ENCODE measurements around the gene PTRH1.

PTRH1 gene

GRCh38 chr9:127724012-127724411 is 8.5 kb upstream of the PTRH1 start:
- intact Hi-C loops (cut with DNase I): no loop called here
- no peak for DNase-seq

DNA sequence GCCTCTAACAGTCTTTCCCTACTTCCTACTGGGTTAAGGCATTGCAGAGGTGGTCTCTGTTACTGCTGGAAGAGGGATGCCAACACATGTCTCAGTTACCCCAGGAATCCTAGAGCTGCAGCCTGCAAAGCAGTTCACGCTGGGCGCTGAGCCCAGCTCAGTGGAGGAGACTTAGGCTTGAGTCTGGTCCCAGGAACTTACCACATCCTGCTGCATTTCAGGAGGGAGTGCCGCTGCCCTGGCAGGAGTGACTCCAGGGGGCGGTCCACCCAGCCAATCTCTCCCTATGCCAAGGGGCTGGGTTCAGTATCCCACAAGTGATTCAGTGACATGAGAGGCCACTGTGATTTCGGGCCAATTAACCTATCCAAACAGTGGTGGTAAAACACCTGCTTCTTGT is 8.0 kb upstream of the PTRH1 start:
- DNase-seq: no peak
- intact Hi-C loops (cut with DNase I): no loop called here

- intact Hi-C loops (cut with DNase I): no loop called here
- DNase-seq: no peak
Measured at GRCh38 chr9:127723013-127723412, 7.5 kb upstream of the PTRH1 start.

GRCh38 chr9:127722055-127722745 is 6.7 kb upstream of the PTRH1 start:
- no peak for DNase-seq
- intact Hi-C loops (cut with DNase I): no loop called here

- intact Hi-C loops (cut with DNase I): no loop called here
- DNase-seq: peak in 29 of 42 donors; percentile 23 to 80 (median 41)
Measured at GRCh38 chr9:127721391-127721821, 5.9 kb upstream of the PTRH1 start.

DNA sequence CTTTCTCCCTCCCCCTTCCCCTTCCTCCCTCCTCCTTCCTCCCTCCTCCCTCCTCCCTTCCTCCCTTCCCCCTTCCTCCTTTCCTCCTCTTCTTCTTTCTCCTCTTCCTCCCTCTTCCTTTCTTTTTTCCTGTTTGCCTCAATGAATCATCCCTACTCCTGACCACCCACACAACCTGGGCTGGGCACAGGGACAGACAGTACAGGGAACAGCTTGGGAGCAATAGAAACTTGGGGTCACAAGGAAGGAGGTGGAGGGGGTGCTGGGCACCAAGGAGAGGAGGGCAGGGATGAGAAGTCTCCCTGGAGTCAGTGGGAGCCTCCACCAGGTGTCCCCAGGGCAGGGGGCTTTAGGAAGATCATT is 5.4 kb upstream of the PTRH1 start:
- no peak for DNase-seq
- intact Hi-C loops (cut with DNase I): no loop called here

DNA sequence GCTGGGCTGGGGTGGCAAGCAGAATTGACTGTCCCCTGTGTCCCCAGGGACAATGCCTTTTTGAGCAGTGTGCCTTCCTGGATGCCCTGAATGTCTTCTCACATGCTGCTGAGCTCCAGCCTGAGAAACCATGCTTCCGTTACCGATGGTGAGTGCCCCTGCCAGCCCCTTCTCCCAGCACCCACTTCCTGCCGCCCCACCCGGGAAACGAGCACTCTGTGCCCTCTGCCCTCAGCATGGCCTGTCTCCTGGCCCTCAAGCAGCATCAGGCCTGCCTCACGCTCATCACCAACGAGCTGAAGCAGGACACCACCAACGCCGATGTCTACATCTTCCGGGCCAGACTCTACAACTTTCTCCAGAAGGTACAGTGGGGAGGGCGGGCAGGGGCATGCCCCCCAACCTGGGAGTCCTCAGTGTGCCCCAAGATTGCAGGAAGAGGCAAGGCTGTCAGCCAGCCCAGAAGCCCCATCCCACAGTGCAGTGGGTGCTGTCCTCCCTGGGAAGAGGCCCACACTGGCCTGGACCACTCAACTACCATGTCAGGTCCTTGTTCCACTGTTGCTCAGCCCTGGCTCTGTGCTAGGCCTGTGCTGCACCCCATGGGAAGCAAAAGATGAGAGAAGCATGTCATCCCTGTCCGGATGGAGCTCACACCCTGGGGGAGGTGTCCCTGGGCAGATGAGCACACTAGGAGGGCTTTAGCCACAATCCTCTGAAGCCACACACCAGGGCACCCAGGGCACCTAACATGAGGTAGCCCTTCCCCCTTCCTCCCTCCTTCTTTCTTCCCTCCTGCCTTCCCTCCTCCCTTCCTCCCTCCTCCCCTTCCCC is 4.8 kb upstream of the PTRH1 start:
- no peak for DNase-seq
- intact Hi-C loops (cut with DNase I): no loop called here

GRCh38 chr9:127717766-127718165 is 2.3 kb upstream of the PTRH1 start:
- intact Hi-C loops (cut with DNase I): loop anchor here (5.0 kb wide), 1 partner anchor 105 kb away; the partner anchor contains the start of gene STXBP1
- DNase-seq: peak in 5 of 42 donors; percentile 24 to 56 (median 45)

GRCh38 chr9:127716412-127716811 is 949 bp upstream of the PTRH1 start:
- no peak for DNase-seq
- intact Hi-C loops (cut with DNase I): loop anchor here (5.0 kb wide), 1 partner anchor 104 kb away; the partner anchor contains the start of gene STXBP1

DNA sequence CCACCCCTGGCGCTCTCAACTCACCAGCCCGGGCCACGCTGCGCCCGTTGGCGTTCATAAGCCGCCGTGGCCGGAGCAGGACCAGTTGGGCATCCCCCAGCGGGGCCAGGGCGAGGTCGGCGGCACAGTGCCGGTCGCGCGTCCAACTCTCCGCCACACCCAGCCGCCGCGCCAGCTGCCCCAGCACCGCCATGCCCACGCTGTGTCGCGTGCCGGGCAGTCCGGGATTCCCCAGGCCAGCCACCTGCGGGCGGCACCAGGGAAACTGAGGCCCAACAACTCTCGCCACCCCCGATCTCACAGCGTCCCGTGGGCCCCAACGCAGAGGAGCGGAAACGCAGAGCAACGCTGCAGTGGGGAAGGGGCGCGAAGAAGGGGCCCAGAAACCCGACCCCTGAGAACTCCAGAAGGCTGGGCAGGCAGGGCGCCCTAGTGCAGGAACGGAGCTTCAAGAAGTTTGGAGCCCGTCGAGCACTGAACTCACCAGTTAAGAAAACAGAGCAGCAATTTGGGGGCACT is 453 bp downstream of the PTRH1 start:
- intact Hi-C loops (cut with DNase I): loop anchor here (5.0 kb wide), 1 partner anchor 103 kb away; the partner anchor contains the start of gene STXBP1
- peak in 1 of 42 donors; percentile 23 for DNase-seq

- intact Hi-C loops (cut with DNase I): no loop called here
- DNase-seq: no peak
Measured at GRCh38 chr9:127714020-127714750, 1.3 kb downstream of the PTRH1 start.

DNA sequence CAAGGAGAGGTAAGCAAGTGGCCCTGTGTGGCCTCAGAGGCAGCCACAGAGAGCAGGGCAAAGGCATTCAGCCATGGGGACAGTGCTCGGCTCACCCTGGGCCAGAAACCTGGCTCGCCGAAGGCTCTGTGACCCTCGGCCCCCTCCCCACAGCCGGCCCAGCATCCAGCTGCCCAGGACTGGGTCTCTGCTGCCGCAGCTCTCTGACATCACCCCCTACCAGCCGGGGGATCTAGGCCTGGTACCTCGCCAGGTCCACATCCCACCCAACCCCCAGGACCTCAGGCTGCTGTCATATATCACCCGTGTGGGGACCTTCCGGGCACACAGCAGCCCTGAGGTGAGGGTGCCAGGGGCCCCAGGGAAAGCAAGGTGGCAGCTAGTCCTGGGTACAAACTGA is 2.6 kb downstream of the PTRH1 start:
- intact Hi-C loops (cut with DNase I): no loop called here
- DNase-seq: no peak

DNA sequence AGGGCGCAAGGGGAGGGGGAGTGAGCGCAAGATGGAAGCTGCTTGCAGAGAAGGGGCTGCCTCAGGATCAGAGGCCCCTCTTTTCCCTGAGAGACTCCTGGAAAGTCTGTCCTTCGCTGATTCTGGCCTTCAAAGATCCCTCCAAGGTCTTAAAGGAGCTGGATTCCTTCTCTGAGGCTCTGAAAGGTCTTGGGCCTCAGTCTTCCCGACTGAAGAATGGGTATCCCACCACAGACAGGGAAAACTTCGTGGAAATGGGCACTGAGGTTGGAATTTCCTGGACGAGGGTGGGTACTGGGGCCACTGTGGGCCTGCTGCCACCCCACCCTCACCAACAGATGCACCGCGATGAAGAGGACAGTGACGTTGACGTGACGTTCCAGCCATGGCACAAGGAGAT is 3.1 kb downstream of the PTRH1 start:
- intact Hi-C loops (cut with DNase I): no loop called here
- no peak for DNase-seq

- DNase-seq: no peak
- intact Hi-C loops (cut with DNase I): no loop called here
Measured at GRCh38 chr9:127711831-127712274, 3.6 kb downstream of the PTRH1 start.

DNA sequence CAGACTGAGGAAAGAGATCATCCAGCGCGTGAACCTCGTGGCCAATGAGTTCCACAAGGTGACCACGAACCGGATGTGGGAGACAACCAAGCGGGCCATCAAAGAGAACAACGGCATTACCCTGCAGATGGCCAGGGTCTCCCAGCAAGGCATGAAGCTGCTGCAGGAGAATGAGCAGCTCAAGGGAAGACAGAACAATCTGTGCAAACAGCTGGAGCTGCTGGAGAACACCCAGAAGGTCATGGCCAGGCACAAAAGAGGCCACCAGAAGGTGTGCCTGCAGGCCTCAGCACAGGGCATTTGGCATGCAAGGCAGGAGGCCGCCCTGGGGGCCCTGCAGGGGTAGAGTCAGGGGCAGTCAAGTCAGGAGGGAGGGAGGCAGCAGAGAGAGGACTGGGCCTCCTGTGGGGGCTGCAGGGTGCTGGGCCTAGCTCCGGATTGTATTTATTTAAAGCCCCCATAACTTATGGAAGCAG is 4.2 kb downstream of the PTRH1 start:
- no peak for DNase-seq
- intact Hi-C loops (cut with DNase I): no loop called here

GRCh38 chr9:127710204-127710783 is 5.2 kb downstream of the PTRH1 start:
- no peak for DNase-seq
- intact Hi-C loops (cut with DNase I): no loop called here

DNA sequence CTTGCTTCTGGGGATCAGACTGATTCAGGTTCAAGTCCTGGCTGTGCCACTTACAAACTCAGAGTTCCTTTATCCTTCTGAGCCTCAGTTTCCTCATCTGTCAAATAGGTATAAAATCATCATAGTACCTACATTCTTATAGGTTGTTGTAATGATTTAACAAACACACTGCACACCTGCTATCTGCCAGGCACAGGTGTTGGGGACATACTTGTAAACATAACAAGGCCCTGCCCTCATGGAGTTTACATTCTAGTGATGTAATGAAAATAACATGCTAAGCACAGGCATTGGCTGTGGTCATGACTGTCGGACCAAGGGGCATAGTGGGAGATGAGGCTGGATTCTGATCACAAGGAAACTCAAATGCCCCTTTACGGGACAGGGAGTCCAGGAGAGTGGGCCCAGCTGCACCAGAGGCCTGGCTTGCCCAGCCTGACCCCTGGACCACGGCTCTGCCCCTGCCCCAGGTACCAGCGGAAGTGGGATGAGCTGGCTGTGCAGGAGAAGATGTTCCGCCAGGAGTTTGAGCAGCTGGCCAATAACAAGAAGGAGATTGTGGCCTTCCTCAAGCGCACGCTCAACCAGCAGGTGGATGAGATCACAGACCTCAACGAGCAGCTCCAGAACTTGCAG is 6.4 kb downstream of the PTRH1 start:
- intact Hi-C loops (cut with DNase I): no loop called here
- no peak for DNase-seq

- DNase-seq: no peak
- intact Hi-C loops (cut with DNase I): no loop called here
Measured at GRCh38 chr9:127707766-127708165, 7.7 kb downstream of the PTRH1 start.

- DNase-seq: no peak
- intact Hi-C loops (cut with DNase I): no loop called here
Measured at GRCh38 chr9:127706836-127707241, 8.6 kb downstream of the PTRH1 start, which contains the start of gene CFAP157. Gene CFAP157, plus strand, starts transcription at chr9:127706988. Its CDS starts 44 bp downstream, at chr9:127707032.
